ENCODE data around the gene LPIN1. TPM values are rescaled to one million over a fixed set of nuclear protein-coding genes. Genes with fewer than 3 reads are reported as not detected.

Gene LPIN1
- total RNA-seq, 3 donors from 2014 or later = 78.6 to 106 (median 82.6) TPM

GRCh38 chr2:11873356-11874154 lies 127.1 kb downstream of the LPIN1 start:
- no peak for DNase-seq (ENCODE audit: low spot score in 2 of 2)
- Histone ChIP-seq H3K9me3 (no peaks in the 10 kb centered on the region), H3K4me3 (no peak overlapping the region), H3K27me3 (no peaks in the 10 kb centered on the region), H3K27ac (no peak overlapping the region), H3K4me1 (no peaks in the 10 kb centered on the region), H3K36me3 (no peaks in the 10 kb centered on the region)
- TF ChIP-seq POLR2AphosphoS5 (IDR thresholded peaks at IDR 0.05) (no peak), POLR2A (IDR thresholded peaks at IDR 0.05) (no peak)
- TF ChIP-seq, protein P1, sequence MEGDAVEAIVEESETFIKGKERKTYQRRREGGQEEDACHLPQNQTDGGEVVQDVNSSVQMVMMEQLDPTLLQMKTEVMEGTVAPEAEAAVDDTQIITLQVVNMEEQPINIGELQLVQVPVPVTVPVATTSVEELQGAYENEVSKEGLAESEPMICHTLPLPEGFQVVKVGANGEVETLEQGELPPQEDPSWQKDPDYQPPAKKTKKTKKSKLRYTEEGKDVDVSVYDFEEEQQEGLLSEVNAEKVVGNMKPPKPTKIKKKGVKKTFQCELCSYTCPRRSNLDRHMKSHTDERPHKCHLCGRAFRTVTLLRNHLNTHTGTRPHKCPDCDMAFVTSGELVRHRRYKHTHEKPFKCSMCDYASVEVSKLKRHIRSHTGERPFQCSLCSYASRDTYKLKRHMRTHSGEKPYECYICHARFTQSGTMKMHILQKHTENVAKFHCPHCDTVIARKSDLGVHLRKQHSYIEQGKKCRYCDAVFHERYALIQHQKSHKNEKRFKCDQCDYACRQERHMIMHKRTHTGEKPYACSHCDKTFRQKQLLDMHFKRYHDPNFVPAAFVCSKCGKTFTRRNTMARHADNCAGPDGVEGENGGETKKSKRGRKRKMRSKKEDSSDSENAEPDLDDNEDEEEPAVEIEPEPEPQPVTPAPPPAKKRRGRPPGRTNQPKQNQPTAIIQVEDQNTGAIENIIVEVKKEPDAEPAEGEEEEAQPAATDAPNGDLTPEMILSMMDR (IDR thresholded peaks at IDR 0.05) = no peak
- intact Hi-C loops (cut with DNase I; ENCODE audit: low total_unique reads) = no loop called here

DNA sequence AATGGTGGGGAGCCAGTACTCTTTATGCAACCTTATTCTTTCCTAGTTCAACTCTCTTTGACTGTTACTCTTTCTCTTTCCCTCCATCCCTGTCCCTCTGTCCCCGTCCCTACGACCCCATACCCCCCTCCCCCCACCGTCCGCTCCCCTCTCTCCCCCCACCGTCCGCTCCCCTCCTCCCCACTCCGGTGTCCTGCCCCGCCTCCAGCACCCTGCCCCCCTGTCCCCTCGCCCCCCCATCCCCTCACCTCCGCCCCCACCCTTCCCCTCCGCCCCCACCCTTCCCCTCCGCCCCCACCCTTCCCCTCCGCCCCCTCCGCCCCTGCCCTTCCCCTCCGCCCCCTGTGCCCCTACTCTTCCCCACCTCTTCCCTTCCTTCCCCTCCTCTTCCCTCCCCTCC lies 128.4 kb downstream of the LPIN1 start:
- no peak for DNase-seq (ENCODE audit: low spot score in 2 of 2)
- no peaks in the 10 kb centered on the region for H3K9me3 ChIP-seq
- TF ChIP-seq, protein P1 (IDR thresholded peaks at IDR 0.05) = no peak
- no peak for TF ChIP-seq POLR2AphosphoS5 (IDR thresholded peaks at IDR 0.05)
- no peak for TF ChIP-seq POLR2A (IDR thresholded peaks at IDR 0.05)
- intact Hi-C loops (cut with DNase I; ENCODE audit: low total_unique reads) = loop anchor here (5.0 kb wide), 1 partner anchor 907 kb away; no protein-coding TSS in a partner anchor
- H3K36me3 ChIP-seq = no peaks in the 10 kb centered on the region
- no peaks in the 10 kb centered on the region for H3K4me1 ChIP-seq
- H3K27me3 ChIP-seq = no peaks in the 10 kb centered on the region
- H3K4me3 ChIP-seq = no peak overlapping the region
- H3K27ac ChIP-seq = no peak overlapping the region

GRCh38 chr2:11875481-11875880 lies 129.0 kb downstream of the LPIN1 start:
- TF ChIP-seq POLR2AphosphoS5 (IDR thresholded peaks at IDR 0.05) (no peak), POLR2A (IDR thresholded peaks at IDR 0.05) (no peak)
- TF ChIP-seq, protein P1 (IDR thresholded peaks at IDR 0.05) = no peak
- H3K4me1 ChIP-seq = no peaks in the 10 kb centered on the region
- intact Hi-C loops (cut with DNase I; ENCODE audit: low total_unique reads) = loop anchor here (5.0 kb wide), 1 partner anchor 907 kb away; no protein-coding TSS in a partner anchor

GRCh38 chr2:11876436-11876835 lies 130.0 kb downstream of the LPIN1 start:
- TF ChIP-seq POLR2A (IDR thresholded peaks at IDR 0.05) (no peak), POLR2AphosphoS5 (IDR thresholded peaks at IDR 0.05) (no peak)
- TF ChIP-seq, protein P1 (IDR thresholded peaks at IDR 0.05) = no peak
- no peak for DNase-seq (ENCODE audit: low spot score in 2 of 2)
- no peak overlapping the region for H3K4me3 ChIP-seq
- H3K9me3 ChIP-seq = no peaks in the 10 kb centered on the region
- H3K4me1 ChIP-seq = no peaks in the 10 kb centered on the region
- intact Hi-C loops (cut with DNase I; ENCODE audit: low total_unique reads) = loop anchor here (5.0 kb wide), 1 partner anchor 906 kb away; no protein-coding TSS in a partner anchor
- H3K27me3 ChIP-seq = no peaks in the 10 kb centered on the region
- no peak overlapping the region for H3K27ac ChIP-seq
- H3K36me3 ChIP-seq = no peaks in the 10 kb centered on the region

More at GRCh38 chr2:11875481-11875880, 129.0 kb downstream of the LPIN1 start:
- Histone ChIP-seq H3K4me3 (no peak overlapping the region), H3K36me3 (no peaks in the 10 kb centered on the region), H3K27me3 (no peaks in the 10 kb centered on the region), H3K9me3 (no peaks in the 10 kb centered on the region), H3K27ac (no peak overlapping the region)
- no peak for DNase-seq (ENCODE audit: low spot score in 2 of 2)

- TF ChIP-seq, protein P1 (IDR thresholded peaks at IDR 0.05) = no peak
- no peak for TF ChIP-seq POLR2A (IDR thresholded peaks at IDR 0.05)
- no peak for TF ChIP-seq POLR2AphosphoS5 (IDR thresholded peaks at IDR 0.05)
- DNase-seq (ENCODE audit: low spot score in 2 of 2) = no peak
- H3K4me3 ChIP-seq = no peak overlapping the region
- H3K4me1 ChIP-seq = no peaks in the 10 kb centered on the region
- no peaks in the 10 kb centered on the region for H3K9me3 ChIP-seq
- H3K36me3 ChIP-seq = no peaks in the 10 kb centered on the region
- intact Hi-C loops (cut with DNase I; ENCODE audit: low total_unique reads) = loop anchor here (5.0 kb wide), 1 partner anchor 905 kb away; no protein-coding TSS in a partner anchor
- no peaks in the 10 kb centered on the region for H3K27me3 ChIP-seq
- H3K27ac ChIP-seq = no peak overlapping the region
Measured at GRCh38 chr2:11876889-11877288, 130.5 kb downstream of the LPIN1 start.

All from breast epithelium (tissue), 4 donors.